ENCODE measurements around the gene FYB1. TPM values are rescaled to one million over a fixed set of nuclear protein-coding genes. Genes with fewer than 3 reads are reported as not detected.

Gene FYB1
- polyA plus RNA-seq, 3 donors = 75.3 to 141 (median 118) TPM

GRCh38 chr5:39106322-39106721 lies 113.0 kb downstream of the FYB1 start:
- no peaks in the 10 kb centered on the region for H3K4me1 ChIP-seq (ENCODE audit: control insufficient read depth in 1 of 2, insufficient read depth in 2 of 2, low read length in 2 of 2)
- peaks cover 2% of the 10 kb centered on the region for H3K4me1 Mint-ChIP-seq
- intact Hi-C loops (cut with micrococcal nuclease) = no loop called here
- no peaks in the 10 kb centered on the region for H3K9me3 ChIP-seq (replicated peaks in 1 of 2; ENCODE audit: control insufficient read depth in 1 of 2, insufficient read depth in 1 of 2, low read length in 2 of 2)
- H3K4me3 ChIP-seq (replicated peaks in 1 of 3; ENCODE audit: low read depth in 2 of 3, low read length in 3 of 3) = no peak overlapping the region
- no peak overlapping the region for H3K9ac ChIP-seq (ENCODE audit: insufficient read depth, low read length, poor library complexity, severe bottlenecking)
- WGBS (ENCODE audit: insufficient coverage) = no CpG with 5 or more reads among the region's 1 CpG
- no peak overlapping the region for H3K4me3 Mint-ChIP-seq
- H3K4me2 ChIP-seq (replicated peaks; ENCODE audit: extremely low read depth, low read length, poor library complexity, severe bottlenecking) = no peak overlapping the region
- no peaks in the 10 kb centered on the region for H3K27me3 ChIP-seq (ENCODE audit: control insufficient read depth in 2 of 2, insufficient read depth in 2 of 2, low read length in 2 of 2)
- H3K9me3 Mint-ChIP-seq = no peaks in the 10 kb centered on the region
- H2AFZ ChIP-seq (ENCODE audit: insufficient read depth, low read depth, low read length, poor library complexity, severe bottlenecking) = no peak overlapping the region
- TF ChIP-seq, protein P1, sequence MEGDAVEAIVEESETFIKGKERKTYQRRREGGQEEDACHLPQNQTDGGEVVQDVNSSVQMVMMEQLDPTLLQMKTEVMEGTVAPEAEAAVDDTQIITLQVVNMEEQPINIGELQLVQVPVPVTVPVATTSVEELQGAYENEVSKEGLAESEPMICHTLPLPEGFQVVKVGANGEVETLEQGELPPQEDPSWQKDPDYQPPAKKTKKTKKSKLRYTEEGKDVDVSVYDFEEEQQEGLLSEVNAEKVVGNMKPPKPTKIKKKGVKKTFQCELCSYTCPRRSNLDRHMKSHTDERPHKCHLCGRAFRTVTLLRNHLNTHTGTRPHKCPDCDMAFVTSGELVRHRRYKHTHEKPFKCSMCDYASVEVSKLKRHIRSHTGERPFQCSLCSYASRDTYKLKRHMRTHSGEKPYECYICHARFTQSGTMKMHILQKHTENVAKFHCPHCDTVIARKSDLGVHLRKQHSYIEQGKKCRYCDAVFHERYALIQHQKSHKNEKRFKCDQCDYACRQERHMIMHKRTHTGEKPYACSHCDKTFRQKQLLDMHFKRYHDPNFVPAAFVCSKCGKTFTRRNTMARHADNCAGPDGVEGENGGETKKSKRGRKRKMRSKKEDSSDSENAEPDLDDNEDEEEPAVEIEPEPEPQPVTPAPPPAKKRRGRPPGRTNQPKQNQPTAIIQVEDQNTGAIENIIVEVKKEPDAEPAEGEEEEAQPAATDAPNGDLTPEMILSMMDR (IDR thresholded peaks at IDR 0.05) = peak; percentile 13
- no peaks in the 10 kb centered on the region for H3K79me2 ChIP-seq (ENCODE audit: insufficient read depth, low read length)
- peaks cover 69 to 89% of the 10 kb centered on the region in 2 donors for H3K36me3 Mint-ChIP-seq
- peaks cover 0 to 1% (median 0%) of the 10 kb centered on the region in 3 donors for H3K27me3 Mint-ChIP-seq (ENCODE audit: low read depth in 3 of 3)
- no peak for DNase-seq
- no peak overlapping the region for H3K27ac ChIP-seq (ENCODE audit: low read depth in 1 of 2, low read length in 2 of 2)
- H3K36me3 ChIP-seq (replicated peaks in 1 of 2; ENCODE audit: control insufficient read depth in 1 of 2, insufficient read depth in 2 of 2, low read length in 2 of 2) = peaks cover 86 to 91% of the 10 kb centered on the region in 2 donors
- H4K20me1 ChIP-seq (ENCODE audit: insufficient read depth, low read length) = peaks cover 90% of the 10 kb centered on the region
- no peak overlapping the region for H3K27ac Mint-ChIP-seq

- H3K36me3 Mint-ChIP-seq = peaks cover 54 to 71% of the 10 kb centered on the region in 2 donors
- H3K4me1 Mint-ChIP-seq = peaks cover 2% of the 10 kb centered on the region
These were observed 115.1 kb downstream of the FYB1 start for GRCh38 chr5:39104221-39104620.

More at GRCh38 chr5:39104221-39104620, 115.1 kb downstream of the FYB1 start:
- Mint-ChIP-seq H3K27me3 (ENCODE audit: low read depth in 3 of 3) (peaks cover 0 to 1% (median 0%) of the 10 kb centered on the region in 3 donors), H3K4me3 (no peak overlapping the region), H3K27ac (no peak overlapping the region), H3K9me3 (no peaks in the 10 kb centered on the region)
- no peaks in the 10 kb centered on the region for H3K9me3 ChIP-seq (replicated peaks in 1 of 2; ENCODE audit: control insufficient read depth in 1 of 2, insufficient read depth in 1 of 2, low read length in 2 of 2)
- peaks cover 66 to 70% of the 10 kb centered on the region in 2 donors for H3K36me3 ChIP-seq (replicated peaks in 1 of 2; ENCODE audit: control insufficient read depth in 1 of 2, insufficient read depth in 2 of 2, low read length in 2 of 2)
- H3K4me3 ChIP-seq (replicated peaks in 1 of 3; ENCODE audit: low read depth in 2 of 3, low read length in 3 of 3) = no peak overlapping the region
- no peak overlapping the region for H3K9ac ChIP-seq (ENCODE audit: insufficient read depth, low read length, poor library complexity, severe bottlenecking)
- no peak overlapping the region for H3K27ac ChIP-seq (ENCODE audit: low read depth in 1 of 2, low read length in 2 of 2)
- intact Hi-C loops (cut with micrococcal nuclease) = no loop called here
- peaks cover 86% of the 10 kb centered on the region for H4K20me1 ChIP-seq (ENCODE audit: insufficient read depth, low read length)
- no peak overlapping the region for H3K4me2 ChIP-seq (replicated peaks; ENCODE audit: extremely low read depth, low read length, poor library complexity, severe bottlenecking)
- H3K4me1 ChIP-seq (ENCODE audit: control insufficient read depth in 1 of 2, insufficient read depth in 2 of 2, low read length in 2 of 2) = no peaks in the 10 kb centered on the region
- H2AFZ ChIP-seq (ENCODE audit: insufficient read depth, low read depth, low read length, poor library complexity, severe bottlenecking) = no peak overlapping the region
- no CpG with 5 or more reads among the region's 1 CpG for WGBS (ENCODE audit: insufficient coverage)
- no peak for DNase-seq
- TF ChIP-seq, protein P1 (IDR thresholded peaks at IDR 0.05) = no peak
- no peaks in the 10 kb centered on the region for H3K27me3 ChIP-seq (ENCODE audit: control insufficient read depth in 2 of 2, insufficient read depth in 2 of 2, low read length in 2 of 2)
- no peaks in the 10 kb centered on the region for H3K79me2 ChIP-seq (ENCODE audit: insufficient read depth, low read length)

Data from CD14-positive monocyte (primary cell).